Heart right ventricle (tissue), 16 donors: Measurements from ENCODE around the gene PREX1. TPM values are rescaled to one million over a fixed set of nuclear protein-coding genes. Genes with fewer than 3 reads are reported as not detected.

ENCODE experiments used
- ATAC-seq, 8 donors: fragments of 200-7000 bp; cut with Tn5 transposase; one replicate each; pipeline ENCODE4 v1.9.1; 2020; ENCODE audit warnings: mild to moderate bottlenecking in 8 of 8, moderate library complexity in 8 of 8, moderate number of reproducible peaks in 1 of 8
- DNase-seq, 2 donors: peaks; one replicate each; pipeline ENCODE4 v3.0.0-alpha.2; 2020
- H3K27ac ChIP-seq, 10 donors: fragments of 200-600 bp; sonication (generic) in 2 of 10; one replicate each; pipeline versions ENCODE4 v1.5.0 to v1.8.0; 2020 to 2022; ENCODE audit warnings: mild to moderate bottlenecking in 3 of 10
- H3K27me3 ChIP-seq, 7 donors: fragments of 200-600 bp; one replicate each; pipeline ENCODE4 v1.8.0; 2021 to 2022; ENCODE audit warnings: mild to moderate bottlenecking in 2 of 7
- H3K36me3 ChIP-seq, 9 donors: fragments of 200-600 bp; sonication (generic) in 1 of 9; one replicate each; pipeline versions ENCODE4 v1.5.0 to v1.8.0; 2020 to 2022; ENCODE audit warnings: mild to moderate bottlenecking in 2 of 9
- H3K4me1 ChIP-seq, 9 donors: fragments of 200-600 bp; sonication (generic) in 1 of 9; one replicate each; pipeline versions ENCODE4 v1.5.0 to v1.8.0; 2020 to 2022; ENCODE audit warnings: mild to moderate bottlenecking in 4 of 9
- H3K4me3 ChIP-seq, 10 donors: fragments of 200-600 bp; sonication (generic) in 2 of 10; one replicate each; pipeline versions ENCODE4 v1.5.0 to v1.8.0; 2020 to 2022; ENCODE audit warnings: mild to moderate bottlenecking in 7 of 10, moderate library complexity in 2 of 10
- H3K9me3 ChIP-seq, 11 donors: fragments of 200-600 bp in 10 of 11; sonication (generic) in 2 of 11; one replicate each; pipeline versions ENCODE4 v1.5.0 to v1.8.0; 2013 to 2022; ENCODE audit warnings: mild to moderate bottlenecking in 2 of 11, control low read depth in 1 of 11, moderate library complexity in 1 of 11
- CTCF ChIP-seq, 9 donors: fragments of 200-600 bp; sonication (generic) in 2 of 9; IDR thresholded peaks; one replicate each; pipeline versions ENCODE4 v1.5.0 to v1.8.0; 2021 to 2022; ENCODE audit warnings: antibody characterized with exemption in 9 of 9, mild to moderate bottlenecking in 5 of 9, moderate library complexity in 1 of 9
- WGBS, 2 donors: extraction: QIAGEN DNeasy Blood & Tissue Kit; methylation state at CpG; one replicate each; pipeline ENCODE4 v1.1.7; 2013; ENCODE audit warnings: inconsistent platforms in 1 of 2; 5-methylcytosine and 5-hydroxymethylcytosine counted together
- intact Hi-C, 10 donors: fragments of 100-400 bp; cut with DNase I; formaldehyde crosslinking; loops; one replicate each; pipeline versions ENCODE4 v1.11.1 to v1.14.2; 2022
- polyA plus RNA-seq, 2 donors: library from polyadenylated mRNA; stranded (reverse); fragments of 200-250 nt; gene quantifications; one replicate each; pipeline ENCODE4 v1.2.3, GENCODE V29; 2013
- total RNA-seq, 10 donors: library from RNA; stranded (reverse); fragmentation: NEBNext Ultra II Directional in 3 of 10; extraction: Animal tissue kit (Norgen Biotek cat#: 25700) in 3 of 10; gene quantifications; one replicate each; pipeline versions ENCODE4 v1.2.1 to v1.2.4, GENCODE V29; 2021 to 2023
- donor health status: Arrhythmogenic right ventricular cardiomyopathy.
- donor health status: ischemic (EF 13 %, LVEDD 7.1; RV severe dilation, severe dysfunction).
- donor health status: healthy with polysubstance abuse.
- donor health status: DM: no; HTN: yes; CAD: no.
- donor health status: DM: no; HTN: no; CAD: no.
- donor health status: ischemic (EF 25% LVEDD 6.9; RV normal size, moderate dysfunction).
- donor health status: ischemic (EF 25% LVEDD 5.7; RV mildly dilated, moderate dysfunction).
- donor health status: healthy.
- donor health status: DM: yes; HTN: yes; CAD: no.
- donor health status: Ischemic cardiomyopathy.
- donor health status: ischemic (EF 35%, LVEDD 5.7; RV mildly dilated, moderate dysfunction).
- donor health status: nonischemic (EF 11% LVEDD 7.7; RV severe dilation, severe dysfunction).
- donor health status: DM: yes; HTN: yes; CAD: no.
- donor health status: PGD.
- donor health status: ischemic (EF 29% LVEDD 5.4; RV normal size, mild dysfunction).
- donor health status: nonischemic (EF 23%, LVEDD 6.1; RV moderate dilation, normal function).

PREX1 gene
- total and polyA plus RNA-seq, 12 donors, result 4.6 to 23.4 (median 8.8) TPM

- no peaks in the 10 kb centered on the region for H3K27me3 ChIP-seq
- ATAC-seq (no peak), DNase-seq (no peak)
- no peak overlapping the region for H3K27ac ChIP-seq
- no peaks in the 10 kb centered on the region for H3K36me3 ChIP-seq
- no peaks in the 10 kb centered on the region for H3K9me3 ChIP-seq
- WGBS, 2 donors, result 88 to 90% methylated on average over 6 of the region's 6 CpGs
- no peak for TF ChIP-seq CTCF (IDR thresholded peaks at IDR 0.05)
- intact Hi-C loops, result no loop called here
- no peak overlapping the region for H3K4me3 ChIP-seq
- H3K4me1 ChIP-seq, result peaks cover 0 to 13% (median 6%) of the 10 kb centered on the region in 9 donors
These were observed 15.4 kb upstream of the PREX1 start for GRCh38 chr20:48843057-48843806.

GRCh38 chr20:48841875-48842529 lies 14.2 kb upstream of the PREX1 start:
- intact Hi-C loops, result no loop called here
- 68 to 71% methylated on average over 4 of the region's 4 CpGs for WGBS, 2 donors
- H3K9me3 ChIP-seq, result no peaks in the 10 kb centered on the region
- ATAC-seq, result no peak
- peaks cover 0 to 12% (median 5%) of the 10 kb centered on the region in 9 donors for H3K4me1 ChIP-seq
- no peaks in the 10 kb centered on the region for H3K36me3 ChIP-seq
- H3K4me3 ChIP-seq, result no peak overlapping the region
- no peak overlapping the region for H3K27ac ChIP-seq
- DNase-seq, result no peak
- no peaks in the 10 kb centered on the region for H3K27me3 ChIP-seq
- TF ChIP-seq CTCF (IDR thresholded peaks at IDR 0.05), result no peak

- peaks cover 0 to 3% (median 0%) of the 10 kb centered on the region in 7 donors for H3K27me3 ChIP-seq
- 84 to 87% methylated on average over 7 of the region's 7 CpGs for WGBS, 2 donors
These were observed 13.5 kb upstream of the PREX1 start for GRCh38 chr20:48841196-48841874.

More at GRCh38 chr20:48841196-48841874, 13.5 kb upstream of the PREX1 start:
- H3K9me3 ChIP-seq, result no peaks in the 10 kb centered on the region
- H3K36me3 ChIP-seq, result no peaks in the 10 kb centered on the region
- H3K4me3 ChIP-seq, result no peak overlapping the region
- no peak for DNase-seq
- no peak for ATAC-seq
- intact Hi-C loops, result no loop called here
- no peak overlapping the region for H3K27ac ChIP-seq
- no peak for TF ChIP-seq CTCF (IDR thresholded peaks at IDR 0.05)
- peaks cover 0 to 5% (median under 1%) of the 10 kb centered on the region in 9 donors for H3K4me1 ChIP-seq
